GM19468 (cell line): ENCODE results near the gene RRP8.
A peak's percentile ranks its signal among the peaks of the same experiment; 100 is the strongest.

ENCODE experiments used
- ATAC-seq: cut with Tn5 transposase; IDR thresholded peaks from one replicate; pipeline ENCODE4 v1.9.1; 2021; ENCODE audit warnings: mild to moderate bottlenecking, moderate library complexity, moderate number of reproducible peaks; ENCODE audit not compliant: unreplicated experiment; ENCODE audit errors: extremely low read depth

The RRP8 gene

DNA sequence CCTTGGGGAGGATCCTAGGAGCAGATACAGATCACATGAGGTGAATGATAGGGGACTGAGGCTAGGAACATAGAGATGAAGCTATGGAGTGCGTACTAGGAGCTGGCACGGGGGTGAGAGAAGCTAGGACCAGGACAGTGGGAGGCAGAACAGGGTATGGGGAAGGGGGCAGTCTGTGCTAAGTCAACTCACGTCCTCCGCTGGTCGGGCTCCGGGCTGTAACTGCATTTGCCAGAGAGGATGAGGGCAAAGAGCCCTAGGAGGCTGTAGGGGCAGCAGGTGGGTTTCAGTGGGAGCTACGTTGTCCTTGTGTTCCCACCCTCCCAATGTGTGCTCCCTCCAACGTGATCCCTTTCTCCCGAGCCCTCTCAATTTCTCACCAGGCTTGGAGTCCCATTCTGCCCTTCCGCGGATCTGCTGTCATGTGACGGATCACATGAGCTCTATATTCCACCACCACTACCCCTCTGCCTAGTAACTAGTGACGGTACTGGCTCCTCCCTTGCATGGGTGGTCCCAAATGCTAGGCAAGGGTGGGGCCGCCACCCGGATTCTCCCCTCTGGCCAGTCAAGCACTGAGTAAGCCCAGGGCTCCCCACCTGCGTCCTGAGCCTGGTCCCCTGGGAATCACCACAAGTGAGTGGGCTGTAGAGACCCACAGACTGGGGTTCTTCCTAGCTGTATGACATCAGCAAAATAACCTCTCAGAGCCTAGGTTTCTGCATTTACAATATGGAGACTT, 15.8 kb upstream of the RRP8 start, which contains the start of gene TPP1:
Gene TPP1, minus strand, starts transcription at position 419 of the 742 bp plus-strand sequence. Its CDS starts 22 bp downstream, at position 397.
- ATAC-seq, result peak; percentile 99

- ATAC-seq, result no peak
Observed at GRCh38 chr11:6618117-6619003, 14.9 kb upstream of the RRP8 start.

DNA sequence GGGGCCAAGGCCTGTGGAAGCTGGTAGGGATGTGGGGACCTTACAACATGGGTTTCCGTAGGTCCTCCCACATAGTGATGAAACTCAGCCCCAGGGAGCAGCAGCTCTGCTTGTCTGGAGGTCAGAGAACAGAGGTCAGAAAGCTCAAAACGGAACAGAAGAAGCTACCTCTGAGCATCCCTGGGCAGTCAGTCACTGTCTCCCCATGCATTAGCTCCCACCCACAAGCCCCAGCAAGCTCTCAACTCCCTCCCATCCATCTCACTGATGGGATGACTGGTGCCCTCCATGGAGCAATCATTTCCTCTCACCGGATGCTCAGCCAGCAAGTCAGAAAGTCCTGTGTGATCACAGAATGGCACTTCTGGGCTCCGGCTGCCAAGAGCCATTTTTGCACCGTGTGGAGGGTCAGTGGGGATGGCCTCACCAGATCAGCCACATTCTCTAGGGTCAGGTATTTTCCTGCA, 13.9 kb upstream of the RRP8 start:
- ATAC-seq, result no peak

DNA sequence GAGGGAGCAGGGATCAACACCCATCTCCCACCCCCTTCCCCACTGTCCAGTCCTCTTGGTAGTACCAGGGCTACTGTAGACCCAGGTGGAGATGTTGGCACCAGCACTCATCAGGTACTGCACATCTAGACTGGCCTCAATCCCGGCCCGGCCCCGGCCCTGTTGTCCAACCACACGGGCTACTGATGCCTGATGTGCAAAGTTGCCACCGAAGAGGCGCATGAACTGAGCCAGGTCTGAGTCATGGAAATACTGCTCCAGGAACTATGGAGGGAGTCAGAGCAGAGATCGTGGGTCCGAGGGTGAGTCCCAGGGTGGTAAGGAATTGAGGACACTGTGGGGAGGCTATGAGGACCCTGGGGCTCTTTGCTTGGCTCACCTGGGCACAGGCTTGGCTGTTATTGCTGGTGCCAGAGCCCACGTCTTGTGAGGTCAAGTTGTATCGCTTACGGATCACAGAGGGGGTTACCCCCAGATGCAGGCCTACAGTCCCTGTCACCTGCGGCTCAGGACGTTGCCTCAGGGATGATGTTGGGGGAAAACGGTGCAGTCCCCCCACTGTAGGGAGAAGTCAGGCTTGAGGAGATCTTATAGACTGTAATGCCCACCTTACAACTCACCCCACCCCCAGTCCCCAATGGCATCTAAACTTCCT, 13.3 kb upstream of the RRP8 start:
- ATAC-seq, result no peak

- no peak for ATAC-seq
Observed at GRCh38 chr11:6615882-6616585, 12.6 kb upstream of the RRP8 start.

- no peak for ATAC-seq
Observed at GRCh38 chr11:6615046-6615445, 11.6 kb upstream of the RRP8 start.

DNA sequence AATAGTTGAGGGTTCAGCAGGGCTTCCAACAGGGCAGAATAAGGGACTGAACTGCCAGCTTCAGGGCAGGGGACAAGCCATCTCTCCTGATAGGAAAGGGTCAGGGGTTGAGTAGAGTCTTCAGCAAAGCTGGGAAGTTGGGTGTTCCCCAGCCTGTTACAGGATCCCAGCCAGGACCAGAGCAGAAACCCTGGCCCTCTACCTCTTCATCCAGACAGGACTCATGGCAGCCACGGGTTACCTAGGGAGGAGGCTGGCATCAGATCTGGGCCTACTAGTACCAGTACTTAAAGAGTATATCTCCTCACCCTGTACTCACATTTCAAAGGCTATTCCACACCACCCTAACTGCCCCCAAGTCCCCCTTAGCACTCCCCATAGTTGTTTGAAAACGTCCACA, 11.0 kb upstream of the RRP8 start:
- ATAC-seq, result no peak

DNA sequence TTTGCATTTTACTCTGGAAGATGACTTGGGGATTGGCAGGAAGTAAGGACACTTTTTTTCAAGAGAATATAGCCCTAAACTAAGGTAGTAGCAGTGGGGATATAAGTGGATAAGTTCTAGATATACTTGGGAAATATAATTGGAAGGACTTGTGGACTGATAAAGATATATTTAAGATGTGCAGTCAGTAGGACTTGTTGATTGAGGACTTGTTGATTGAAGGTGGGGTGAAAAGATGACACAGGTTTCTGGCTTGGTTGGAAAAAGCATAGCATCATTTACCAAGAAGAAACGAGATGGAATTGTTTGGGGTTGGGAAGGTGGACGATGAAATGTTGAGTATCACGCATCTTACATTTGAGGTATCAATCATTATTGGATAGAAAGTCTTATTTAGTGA, 10.1 kb upstream of the RRP8 start:
- no peak for ATAC-seq

- peak; percentile 71 for ATAC-seq
Observed at GRCh38 chr11:6612213-6613041, 9.0 kb upstream of the RRP8 start, which contains the start of gene TAF10. Gene TAF10 (minus strand): TSS chr11:6612216. CDS start chr11:6612189, 27 bp downstream.

DNA sequence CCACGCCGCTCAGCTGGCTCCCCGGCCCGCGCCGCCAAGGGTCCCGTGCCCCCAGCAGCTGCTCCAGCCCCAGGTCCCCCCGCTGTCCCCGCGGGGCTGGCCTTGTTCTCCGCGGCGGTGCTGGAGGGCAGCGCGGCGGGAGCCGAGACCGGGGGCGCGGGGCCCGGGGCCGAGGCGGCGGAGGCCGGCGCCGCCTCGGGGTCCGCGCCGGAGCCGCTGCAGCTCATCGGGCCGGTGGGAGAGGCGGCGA, 8.5 kb upstream of the RRP8 start:
- peak; percentile 5 for ATAC-seq

DNA sequence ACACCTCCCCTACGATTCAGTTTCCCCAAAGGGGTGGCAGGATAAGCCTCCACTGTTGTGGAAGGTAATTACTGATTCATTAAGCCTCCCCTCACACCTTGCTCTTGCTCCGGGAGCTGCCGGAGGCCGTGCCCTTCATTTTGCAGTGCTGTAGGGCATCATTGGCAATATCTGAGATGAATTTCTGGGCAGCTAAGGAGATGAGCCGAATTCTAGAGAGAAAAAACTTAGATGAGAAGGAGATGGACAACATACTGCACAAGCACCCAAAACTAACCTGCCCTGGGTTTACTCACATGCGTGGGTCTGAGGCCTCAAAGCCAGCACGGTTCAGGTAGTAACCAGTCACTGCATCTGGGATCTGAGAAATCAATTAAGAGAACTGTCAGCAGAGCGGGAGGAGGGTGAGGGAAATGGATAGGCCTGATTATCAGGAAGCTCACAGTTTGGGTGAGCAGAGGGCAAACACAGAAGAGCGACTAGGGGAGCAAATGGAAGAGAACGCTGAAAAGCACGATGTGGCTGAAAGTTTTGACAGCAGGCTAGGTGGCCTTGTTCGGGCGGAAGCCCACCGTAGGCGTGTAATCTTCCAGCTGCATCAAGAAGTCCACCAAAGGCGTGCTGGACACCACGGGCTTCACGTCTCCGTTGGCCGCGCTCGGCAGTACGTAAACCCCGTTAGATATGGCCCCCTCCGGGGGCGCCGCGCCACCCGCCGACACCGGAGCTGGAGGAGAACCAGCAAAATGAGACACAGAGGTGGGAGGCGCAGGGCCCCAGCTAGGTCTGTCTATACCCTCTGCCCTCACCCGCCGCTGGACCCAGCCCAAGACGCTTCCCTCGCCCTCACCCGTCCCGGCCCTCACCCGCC, 7.9 kb upstream of the RRP8 start:
- no peak for ATAC-seq

DNA sequence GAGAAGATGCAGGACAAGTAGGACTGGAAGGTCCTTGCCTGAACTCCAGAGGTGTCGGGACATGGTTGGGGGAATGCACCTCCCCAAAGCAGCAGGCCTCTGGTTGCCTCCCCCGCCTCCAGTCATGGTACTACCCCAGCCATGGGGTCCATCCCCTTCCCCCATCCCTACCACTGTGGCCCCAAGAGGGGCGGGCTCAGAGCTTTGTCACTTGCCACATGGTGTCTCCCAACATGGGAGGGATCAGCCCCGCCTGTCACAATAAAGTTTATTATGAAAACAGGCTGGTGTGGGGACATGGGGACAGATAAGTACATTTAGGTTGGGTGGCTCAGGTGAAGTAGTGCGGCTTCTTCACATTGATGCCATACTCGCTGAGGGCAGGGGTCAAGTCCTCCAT, 7.2 kb upstream of the RRP8 start:
- ATAC-seq, result no peak

GRCh38 chr11:6609502-6610015, 6.1 kb upstream of the RRP8 start:
- no peak for ATAC-seq

GRCh38 chr11:6608726-6609501, 5.5 kb upstream of the RRP8 start:
- no peak for ATAC-seq

DNA sequence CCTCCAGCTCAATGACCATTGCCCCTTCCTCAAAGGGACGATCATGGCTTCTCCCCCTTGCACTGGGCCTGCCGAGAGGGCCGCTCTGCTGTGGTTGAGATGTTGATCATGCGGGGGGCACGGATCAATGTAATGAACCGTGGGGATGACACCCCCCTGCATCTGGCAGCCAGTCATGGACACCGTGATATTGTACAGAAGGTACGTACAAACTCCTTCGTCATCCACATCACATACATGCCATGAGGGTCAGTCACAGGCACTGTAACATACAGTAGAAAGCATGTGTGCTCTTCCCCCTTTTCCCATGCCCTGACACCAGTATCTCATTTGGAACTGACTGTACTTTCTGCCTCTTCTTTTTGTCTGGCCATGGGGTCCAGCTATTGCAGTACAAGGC, 4.6 kb upstream of the RRP8 start:
- no peak for ATAC-seq

DNA sequence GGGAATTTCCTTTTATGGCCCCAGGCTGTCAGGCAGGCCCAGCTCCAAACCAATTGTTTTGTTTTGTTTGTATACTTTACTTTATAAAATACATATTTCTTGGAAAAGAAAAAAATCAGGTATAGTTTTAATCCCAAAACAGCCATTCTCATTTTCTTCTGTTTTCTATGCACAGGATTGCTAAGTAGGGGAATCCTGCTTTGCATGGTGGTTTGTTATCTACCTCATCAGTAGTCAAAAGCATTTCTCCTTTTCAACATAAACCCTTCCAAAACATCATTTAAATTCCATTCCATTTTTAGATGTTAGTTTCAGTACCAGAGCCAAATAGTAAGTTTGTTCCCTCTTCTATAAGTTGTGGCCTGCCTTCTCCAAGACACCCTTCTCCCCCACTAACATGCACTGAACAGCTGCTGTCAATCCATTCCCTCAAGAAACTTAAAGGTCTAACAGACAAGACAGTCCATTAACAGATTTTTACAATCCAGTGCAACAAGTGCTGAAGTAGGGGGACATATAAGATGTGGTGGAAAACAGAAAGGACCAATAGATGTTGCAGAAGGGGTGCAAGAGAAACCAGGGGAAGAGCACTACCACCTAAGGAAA, 3.9 kb upstream of the RRP8 start:
- no peak for ATAC-seq
